GM21576 (cell line): Measurements from ENCODE around the gene ADPGK.
A peak's percentile ranks its signal among the peaks of the same experiment; 100 is the strongest.

Source experiments
- ATAC-seq: cut with Tn5 transposase; IDR thresholded peaks from one replicate; pipeline ENCODE4 v1.9.1; 2021; ENCODE audit warnings: mild to moderate bottlenecking, moderate library complexity; ENCODE audit not compliant: unreplicated experiment

ADPGK gene

DNA sequence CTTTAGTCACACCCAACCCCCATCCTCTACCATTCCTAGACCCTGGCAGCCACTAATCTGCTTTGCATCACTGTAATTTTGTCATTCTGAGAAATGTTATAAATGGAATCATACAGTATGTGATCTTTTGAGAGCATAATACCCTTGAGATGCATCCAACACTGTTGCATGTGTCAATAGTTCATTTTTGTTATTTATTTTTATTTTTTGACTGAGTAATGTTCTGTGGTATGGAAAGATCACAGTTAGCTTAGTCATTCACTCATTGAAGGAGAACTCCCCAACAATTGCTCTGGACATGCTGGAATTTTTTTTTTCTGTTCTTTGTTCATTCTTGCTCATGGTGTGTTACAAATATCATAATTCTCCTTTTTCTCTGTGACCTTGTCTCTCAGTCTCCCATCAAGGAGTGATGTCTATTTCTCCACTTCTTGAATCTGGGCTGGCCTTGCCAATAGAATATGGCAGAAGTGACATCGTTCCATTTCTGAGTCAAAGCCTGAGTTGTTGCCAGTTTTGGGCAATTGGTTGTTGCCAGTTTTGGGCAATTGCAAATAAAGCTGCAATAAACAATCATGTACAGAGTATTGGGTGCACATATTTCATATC is 6.8 kb upstream of the ADPGK start:
- no peak for ATAC-seq

DNA sequence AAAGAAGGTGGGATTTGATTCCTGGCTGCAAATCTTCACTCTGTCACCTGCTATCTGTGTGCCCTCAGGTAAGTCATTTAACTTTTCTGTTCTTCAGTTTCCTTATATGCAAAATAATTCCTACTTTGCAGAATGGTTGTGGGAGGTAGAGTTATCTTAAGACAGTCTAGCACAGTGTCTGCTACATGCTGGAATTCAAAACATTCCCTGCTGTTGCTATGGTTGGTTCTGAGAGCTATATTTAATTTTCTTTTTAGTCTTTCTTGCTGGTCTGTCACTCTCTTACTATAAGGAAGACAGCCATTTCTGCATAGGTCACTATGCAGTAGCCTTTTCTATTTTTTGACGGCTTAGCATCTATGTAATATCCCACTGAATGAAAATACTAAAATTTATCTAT is 4.0 kb upstream of the ADPGK start:
- ATAC-seq: no peak

DNA sequence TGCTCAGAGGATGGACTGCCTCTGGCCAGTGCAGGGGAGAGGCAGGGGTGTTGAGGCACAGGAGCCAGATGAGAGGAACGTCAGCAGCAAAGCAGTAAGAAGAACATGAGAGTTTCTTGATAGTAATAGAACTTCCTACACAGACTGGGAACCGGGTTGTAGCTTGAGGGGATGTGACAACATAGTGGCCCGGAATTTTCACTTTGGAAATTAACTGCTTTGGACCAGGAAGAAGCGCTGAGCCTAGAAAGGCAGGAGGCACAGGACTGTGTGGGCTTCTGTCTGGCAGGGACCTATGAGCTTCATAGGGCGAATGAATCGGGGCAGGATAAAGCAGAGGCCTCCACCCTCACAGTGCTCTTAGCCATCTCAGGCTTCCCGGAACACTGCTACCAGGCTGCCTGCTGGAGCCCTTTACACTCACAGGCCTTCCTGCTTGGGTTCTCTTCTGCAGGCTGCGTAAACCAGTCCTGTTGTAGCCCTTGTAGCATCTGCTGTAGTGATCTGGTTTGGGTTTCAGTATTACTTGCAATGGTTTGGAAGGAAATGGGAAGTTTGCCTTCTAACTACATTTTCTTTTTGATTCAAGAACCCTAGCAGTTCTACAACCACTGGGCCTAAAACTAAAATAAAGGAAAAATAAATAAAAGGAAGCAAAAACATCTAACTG is 3.3 kb upstream of the ADPGK start:
- ATAC-seq: no peak

DNA sequence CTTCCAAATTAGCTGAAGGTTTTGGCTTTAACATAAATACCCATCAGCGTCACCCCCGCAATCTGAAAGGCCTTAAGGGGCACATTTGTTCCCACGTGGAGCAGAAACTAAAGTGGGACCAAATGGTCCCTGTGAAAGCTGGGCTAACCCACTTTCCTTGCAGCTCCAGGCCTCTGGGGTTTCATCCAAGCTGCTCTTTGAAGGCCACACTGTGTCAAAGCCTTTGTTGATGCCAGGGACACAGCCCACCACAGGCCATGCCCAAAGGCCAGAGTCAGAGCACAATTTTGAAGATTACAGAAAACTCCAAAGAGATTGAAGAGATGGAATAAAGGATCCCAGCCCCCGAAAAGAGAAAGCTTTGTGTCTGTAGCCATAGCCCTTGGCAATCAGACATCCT is 2.7 kb upstream of the ADPGK start:
- no peak for ATAC-seq

DNA sequence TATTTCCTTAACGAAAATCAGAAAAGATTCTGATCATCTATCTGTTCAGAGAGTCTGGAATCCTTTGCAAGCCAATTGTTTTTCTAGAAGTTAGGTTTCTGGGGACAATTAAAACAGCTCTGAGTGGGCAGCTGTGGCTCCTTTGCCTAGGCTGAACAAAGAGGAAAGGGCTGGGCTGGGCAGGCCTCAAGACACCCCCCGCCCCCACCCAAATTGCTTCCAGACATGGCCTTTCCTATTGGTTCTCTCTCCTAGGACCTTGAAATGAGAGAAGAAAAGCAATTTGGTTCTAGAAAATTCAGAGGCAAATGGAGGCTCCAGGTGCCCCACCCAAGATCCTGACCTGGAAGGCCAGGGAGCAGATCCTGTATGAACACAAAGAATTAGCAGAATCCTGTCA is 2.3 kb upstream of the ADPGK start:
- ATAC-seq: no peak

DNA sequence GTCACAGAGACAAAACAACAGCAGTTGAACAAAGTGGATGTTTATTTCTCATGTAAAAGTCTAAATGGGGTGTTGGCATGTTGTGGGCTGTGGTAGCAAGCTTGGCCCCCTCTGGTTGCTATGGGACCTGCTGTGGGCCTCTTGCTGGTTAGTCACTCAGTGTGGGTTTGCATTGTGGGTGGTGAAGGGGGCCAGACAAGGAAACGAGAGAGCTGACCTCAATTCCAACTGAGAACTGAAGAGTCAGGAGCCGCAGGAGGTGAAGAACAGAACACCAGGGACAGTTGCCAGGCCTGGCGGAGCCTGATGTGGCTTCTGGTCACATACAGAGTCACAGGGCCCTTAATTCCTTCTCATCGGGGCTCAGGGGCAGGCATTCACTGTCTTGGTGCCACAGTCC is 1.9 kb upstream of the ADPGK start:
- no peak for ATAC-seq

DNA sequence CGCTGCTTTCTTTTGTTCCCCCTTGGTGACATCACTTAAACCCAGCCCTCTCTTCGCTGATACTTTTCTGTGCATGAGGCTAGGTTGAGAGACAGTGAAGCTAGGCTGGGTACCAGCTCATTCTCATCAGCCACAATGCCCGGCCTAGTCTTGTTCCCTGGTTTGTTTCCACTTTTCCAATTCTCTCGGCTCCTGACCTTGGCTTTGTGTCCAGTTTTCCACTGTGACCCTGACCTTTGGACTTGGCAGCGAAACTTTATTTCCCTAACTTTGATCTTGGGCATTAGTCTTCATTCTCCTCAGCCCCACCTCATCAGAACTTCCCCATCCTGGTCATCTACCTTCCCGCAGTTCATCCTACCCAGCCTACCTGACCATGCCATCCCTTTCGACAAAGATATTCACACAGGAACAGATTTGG is 908 bp upstream of the ADPGK start:
- ATAC-seq: no peak

DNA sequence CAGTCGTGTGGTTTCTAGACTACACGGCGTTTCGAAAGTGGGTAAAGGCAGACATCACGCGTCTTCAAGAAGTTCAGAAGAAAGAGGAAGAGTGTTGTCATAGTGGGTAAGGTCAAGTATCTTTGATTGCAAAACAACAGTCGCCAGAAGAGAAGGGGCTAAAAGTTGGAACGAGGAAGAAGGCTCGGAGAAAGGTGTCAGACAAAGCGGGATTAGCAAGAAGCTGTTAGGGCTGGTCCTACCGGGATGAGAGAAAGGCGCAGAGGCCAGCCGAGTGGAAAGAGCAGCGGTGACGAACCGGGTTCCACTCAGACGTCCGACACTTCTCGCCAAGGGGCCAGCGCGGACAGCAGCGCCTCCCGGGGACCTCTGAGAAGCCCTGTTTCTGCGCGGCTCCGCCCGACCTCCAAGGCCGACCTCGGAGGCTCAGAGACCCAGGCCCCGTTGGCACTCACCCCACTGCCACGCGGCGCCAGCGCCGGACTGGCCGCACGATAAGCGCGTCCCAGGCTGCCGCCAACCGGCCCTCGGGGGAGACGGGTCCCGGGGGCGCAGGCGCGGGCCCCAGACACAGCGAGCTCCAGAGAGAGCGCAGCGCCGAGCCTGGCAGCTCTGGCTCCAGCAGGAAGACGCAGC is 436 bp downstream of the ADPGK start:
- ATAC-seq: peak; percentile 29

DNA sequence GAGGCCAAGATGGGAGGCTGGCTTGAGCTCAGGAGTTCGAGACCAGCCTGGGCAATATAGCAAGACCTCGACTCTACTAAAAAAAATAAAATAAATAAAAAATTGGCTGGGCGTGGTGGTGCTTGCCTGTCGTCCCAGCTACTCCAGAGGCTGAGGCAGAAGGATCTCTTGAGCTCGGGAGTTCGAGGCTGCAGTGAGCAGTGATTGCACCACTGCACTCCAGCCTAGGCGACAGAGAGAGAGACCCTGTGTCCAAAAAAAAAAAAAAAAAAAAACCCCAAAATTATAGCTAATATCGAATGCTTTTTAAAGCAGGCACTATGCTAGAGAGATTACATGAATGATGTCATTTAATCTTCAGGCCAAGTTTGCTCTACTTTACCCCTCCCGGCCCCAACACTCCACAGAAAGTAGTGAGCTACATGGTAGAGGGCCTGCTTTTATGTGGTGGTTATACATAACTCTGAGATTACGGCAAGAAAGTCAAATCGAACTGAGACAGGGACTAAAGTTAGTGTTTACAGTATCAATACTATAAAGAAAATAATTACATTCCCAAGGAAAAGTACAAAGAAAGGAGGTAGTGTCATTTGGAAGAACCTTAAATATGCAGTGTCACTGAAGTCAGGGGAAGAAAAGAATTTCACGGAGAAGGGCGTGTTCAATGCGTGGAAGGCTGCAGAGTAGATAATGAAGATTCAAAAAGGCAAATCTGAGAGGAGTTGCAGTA is 1.1 kb downstream of the ADPGK start:
- no peak for ATAC-seq

DNA sequence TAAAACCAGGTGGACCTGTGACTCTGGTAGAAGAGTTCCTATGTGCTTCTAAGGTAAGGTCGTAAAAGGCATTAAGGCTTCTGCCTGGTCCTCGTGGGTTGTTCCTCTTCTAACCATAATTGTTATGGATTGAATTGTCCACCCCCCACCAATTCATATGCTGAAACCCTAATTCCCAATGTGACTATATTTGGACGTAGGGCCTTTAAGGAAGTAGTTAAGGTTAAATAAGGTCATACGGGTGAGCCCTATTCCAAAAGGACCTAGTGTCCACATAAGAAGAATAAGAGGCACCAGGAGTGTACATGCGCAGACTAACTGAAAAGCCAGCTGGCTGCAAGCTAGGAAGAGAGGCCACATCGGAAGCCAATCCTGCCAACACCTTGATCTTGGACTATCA is 1.9 kb downstream of the ADPGK start:
- no peak for ATAC-seq

DNA sequence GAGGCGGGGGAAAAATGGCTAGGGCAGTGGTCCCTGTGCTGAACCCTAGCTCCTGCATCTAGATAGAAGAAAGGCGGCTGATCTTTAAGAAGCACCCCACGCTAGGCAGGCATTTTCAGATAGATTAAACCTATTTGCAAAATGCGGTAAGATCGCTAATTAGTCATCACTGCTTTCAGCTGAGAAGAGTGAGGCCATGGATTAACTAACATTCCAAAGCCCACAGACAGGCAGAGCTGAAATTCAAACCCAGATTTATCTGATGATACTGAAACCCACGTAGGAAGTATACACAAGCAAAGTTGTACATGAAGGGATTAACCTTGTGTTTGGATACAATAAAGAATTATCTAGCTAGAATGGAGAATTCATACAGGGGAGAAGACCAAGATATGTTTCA is 4.8 kb downstream of the ADPGK start:
- ATAC-seq: no peak

DNA sequence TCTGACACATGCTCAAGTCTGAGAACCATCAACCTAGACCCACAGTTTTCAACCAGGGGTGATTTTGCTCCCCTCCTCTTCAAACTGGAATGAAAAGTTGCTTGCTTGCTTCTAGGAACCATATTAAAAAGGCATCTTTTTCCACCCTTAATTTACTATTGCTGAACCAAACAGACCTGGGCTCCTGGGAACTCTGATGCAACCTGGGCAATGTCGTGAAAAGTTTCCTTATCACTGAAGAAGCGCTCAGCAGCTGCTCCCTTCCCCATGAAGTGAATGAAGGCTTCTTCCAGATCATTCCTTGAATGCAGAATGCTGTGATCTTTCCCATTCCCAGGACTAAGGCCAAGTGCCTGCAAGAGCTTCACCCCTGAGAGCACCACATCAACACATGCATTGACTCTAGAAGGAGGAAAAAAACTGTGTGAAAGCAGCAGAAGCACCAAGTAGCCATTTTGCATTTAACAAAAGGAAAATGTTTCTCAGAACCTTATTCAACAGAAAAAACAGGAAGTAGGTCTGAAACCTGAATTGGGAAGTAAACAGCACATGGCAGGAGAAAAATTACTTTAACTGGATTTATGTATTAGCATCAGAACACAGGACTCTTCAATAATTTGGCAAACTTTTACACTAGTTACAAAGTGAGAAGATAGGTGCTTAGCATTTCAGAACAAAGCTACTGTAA is 8.7 kb downstream of the ADPGK start:
- no peak for ATAC-seq

DNA sequence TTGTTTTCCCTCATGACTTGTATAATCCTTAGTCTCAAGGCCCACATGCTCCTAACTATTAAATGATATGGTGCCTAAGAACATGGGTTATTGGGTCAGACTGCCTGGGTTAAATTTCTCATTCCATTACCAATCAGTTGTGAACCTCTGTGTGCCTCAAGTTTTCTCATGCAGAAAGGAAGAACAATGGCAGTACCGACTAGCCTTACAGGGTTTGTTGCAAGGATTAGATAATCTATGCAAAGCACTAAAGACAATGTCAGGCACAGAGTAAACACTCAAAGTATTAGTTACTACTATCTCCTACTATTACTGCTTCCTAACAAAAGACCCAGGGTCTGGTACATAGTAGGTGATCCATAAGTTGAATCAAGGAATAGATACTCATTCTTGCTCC is 12.2 kb downstream of the ADPGK start:
- no peak for ATAC-seq

DNA sequence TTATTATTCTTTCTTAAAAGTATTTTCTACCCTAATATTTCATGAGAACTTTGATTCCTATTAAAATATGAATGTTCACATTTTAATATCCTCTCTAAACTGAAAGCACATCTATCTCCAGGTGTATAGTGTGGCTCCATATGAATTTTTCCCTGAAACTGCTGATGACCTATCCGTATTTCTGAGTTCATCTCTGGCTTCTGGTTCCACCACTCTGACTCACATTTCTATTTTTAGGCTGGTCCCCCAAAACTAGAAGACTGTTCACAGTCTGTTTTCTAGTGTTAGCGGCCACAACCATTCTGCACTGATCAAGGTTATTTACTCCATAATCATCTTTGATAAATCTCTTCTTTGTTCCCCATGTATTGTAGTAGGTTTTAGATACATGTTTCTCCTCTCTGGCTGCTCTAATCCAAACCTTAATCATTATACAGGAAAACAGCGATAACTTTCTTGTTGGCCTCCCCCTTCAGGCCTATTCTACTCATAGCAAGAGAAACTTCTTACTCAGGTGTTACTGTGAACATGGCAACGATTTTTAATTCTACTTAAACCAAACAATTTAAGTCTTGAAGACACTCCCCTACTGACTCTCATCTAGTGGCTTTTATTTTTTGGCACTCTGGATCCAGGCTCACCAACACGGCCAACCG is 12.8 kb downstream of the ADPGK start:
- ATAC-seq: no peak

DNA sequence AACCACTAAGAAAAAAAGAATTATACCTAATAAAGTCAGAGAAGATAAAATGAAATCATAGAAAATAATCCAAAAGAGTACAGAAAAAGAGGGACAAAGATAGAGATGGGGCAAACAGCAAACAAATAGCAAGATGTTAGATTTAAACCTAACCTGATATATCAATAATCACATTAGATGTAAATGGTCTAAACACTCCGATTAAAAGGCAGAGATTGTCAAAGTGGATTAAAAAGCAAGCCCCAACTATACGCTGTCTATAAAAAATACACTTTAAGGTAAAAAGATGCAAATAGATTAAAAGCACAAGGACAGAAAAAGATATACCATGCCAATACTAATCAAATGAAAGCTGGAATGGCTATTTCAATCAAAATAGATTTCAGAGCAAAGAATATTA is 16.8 kb downstream of the ADPGK start:
- no peak for ATAC-seq

DNA sequence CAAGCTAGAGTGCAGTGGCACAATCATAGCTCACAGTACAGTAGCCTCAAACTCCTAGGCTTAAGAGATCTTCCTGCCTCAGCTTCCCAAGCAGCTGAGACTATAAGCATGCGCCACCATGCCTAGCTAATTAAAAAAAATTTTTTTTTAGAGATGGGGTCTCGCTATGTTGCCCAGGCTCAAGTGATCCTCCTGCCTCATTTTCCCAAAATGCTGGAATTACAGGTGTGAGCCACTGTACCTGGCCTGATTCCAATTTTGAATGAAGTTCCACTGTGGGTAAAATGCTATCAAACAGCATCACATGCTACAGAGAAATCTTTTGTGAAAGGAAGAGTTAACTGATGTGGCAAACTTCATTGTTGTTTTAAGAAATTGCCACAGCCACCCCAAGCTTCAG is 17.5 kb downstream of the ADPGK start:
- no peak for ATAC-seq

DNA sequence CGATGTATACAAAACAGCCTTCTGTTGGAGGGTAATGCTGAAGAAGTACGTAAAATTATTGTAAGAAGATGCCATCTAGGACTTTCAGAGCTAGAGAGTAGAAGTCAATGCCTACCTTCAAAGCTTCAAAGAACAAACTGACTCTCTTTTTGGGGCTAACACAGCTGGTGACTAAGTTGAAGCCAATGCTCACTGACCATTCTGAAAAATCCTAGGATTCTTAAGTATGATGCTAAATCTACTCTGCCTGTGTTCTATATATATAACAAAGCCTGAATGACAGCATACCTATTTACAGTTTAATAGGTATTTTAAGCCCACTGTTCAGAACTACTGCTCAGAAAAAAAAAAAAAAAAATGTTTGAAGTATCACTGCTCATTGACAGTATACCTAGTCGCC is 18.9 kb downstream of the ADPGK start:
- no peak for ATAC-seq

DNA sequence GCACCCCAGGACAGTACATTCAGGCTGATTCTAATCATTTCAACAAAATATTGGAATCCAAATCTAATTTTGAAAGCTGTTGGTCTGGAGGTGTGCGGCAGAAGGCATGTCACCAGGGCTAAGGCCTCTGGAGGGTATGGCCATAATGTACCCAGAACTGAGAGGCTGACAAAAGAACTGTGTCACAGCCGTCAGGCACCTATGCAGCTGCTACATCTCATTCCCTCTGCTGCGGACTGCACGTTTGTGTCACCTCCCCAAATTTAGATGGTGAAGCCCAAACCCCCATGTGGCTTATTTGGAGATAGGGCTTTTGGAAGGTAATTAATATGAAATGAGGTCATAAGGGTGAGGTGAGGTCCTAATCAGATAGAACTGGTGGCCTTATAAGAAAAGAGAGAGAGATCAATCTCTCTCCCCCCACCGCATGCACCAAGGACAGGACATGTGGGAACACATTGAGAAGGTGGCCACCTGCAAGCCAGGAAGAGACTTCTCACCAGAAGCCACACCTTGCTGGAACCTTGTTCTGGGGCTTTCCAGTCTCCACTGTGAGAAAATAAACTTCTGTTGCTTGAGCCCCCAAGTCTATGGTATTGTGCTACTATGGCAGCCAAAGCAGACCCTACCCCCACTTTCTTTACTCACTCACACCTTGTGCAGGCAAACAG is 22.8 kb downstream of the ADPGK start:
- no peak for ATAC-seq

DNA sequence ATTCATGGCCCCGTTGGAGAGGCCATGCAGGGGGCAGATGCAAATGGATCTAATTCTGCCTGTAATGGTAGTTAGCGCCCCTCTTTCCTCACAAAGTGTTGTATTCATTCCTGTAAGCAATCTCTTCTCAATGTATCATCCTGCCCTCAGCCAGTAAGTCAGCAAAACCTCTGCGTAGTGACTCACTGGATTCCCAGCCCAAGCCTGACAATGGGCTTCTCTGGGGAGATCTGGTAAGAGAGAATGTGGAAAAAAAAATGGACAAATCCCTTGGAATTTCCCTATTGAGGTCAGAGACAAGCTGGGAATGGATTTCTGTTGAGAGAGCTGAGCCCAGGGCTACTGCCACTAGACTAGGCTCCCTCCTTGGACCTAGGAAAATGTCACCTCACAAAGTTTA is 25.4 kb downstream of the ADPGK start:
- ATAC-seq: no peak

DNA sequence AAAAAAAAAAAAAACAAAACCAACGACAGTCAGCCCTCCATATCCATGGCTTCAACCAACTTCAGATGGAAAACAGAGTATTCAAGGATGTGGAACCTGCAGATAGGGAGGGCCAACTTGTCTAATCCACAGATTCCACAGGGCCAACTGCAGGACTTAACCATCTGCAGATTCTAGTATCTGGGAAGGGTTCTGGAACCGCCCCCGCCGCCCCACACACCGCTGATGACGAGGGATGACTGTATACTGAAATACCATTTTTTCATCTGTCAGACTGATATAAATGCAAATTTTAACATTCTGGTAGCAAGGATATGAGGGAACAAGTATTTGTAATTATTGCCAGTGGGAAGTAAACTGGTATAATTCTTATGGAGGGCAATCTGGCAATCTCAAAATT is 29.5 kb downstream of the ADPGK start:
- no peak for ATAC-seq
